ENCODE results near the gene RSBN1L. TPM values are rescaled to one million over a fixed set of nuclear protein-coding genes. Genes with fewer than 3 reads are reported as not detected.
"Not testable (repeated sequence)": the region's sequence is repeated elsewhere in the genome, so short reads cannot be mapped to it uniquely, and the experiment has no call there.

Gene RSBN1L
- total RNA-seq, 5 donors from 2014 or later (not counting 1 experiment from before 2014, with no cell fraction given), result 27.1 to 35.9 (median 32.4) TPM

DNA sequence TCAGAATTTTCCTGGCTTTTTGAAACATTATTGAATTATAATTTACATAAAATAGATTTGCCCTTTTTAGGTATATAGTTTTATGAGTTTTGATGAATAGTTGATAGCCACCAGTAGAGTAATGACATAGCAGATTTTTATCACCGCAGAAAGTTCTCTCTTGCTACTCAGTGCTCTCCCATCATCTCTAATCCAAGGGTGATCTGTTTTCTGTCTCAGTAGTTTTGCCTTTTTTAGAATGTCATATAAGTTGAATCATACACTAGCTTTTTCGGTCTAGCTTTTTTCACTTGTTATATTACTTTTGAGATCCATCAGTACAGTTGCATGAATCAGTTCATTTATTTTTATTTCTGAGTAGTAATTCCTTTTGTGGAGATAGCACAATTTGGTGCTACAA is 17.9 kb downstream of the RSBN1L start:
- CTCF ChIA-PET, result no interaction called here
- H3K27me3 Mint-ChIP-seq, result no peaks in the 10 kb centered on the region
- H3K27ac Mint-ChIP-seq, result peak overlapping the region in 1 of 2 donors; percentile 16
- ATAC-seq (replicated peaks in 1 of 4) (no peak), DNase-seq (no peak)
- H3K4me1 Mint-ChIP-seq, result peaks cover 75 to 83% (median 76%) of the 10 kb centered on the region in 3 donors
- POLR2A ChIA-PET, result no interaction called here
- no peak overlapping the region for H3K4me3 Mint-ChIP-seq
- H3K36me3 Mint-ChIP-seq, result peaks cover 12% of the 10 kb centered on the region
- H3K4me1 ChIP-seq (ENCODE audit: control insufficient read depth in 1 of 2, extremely low read depth in 1 of 2, insufficient read depth in 2 of 2, low read length in 2 of 2), result peaks cover 8 to 23% of the 10 kb centered on the region in 2 experiments
- no peak overlapping the region for H3K4me3 ChIP-seq (ENCODE audit: control insufficient read depth in 1 of 2, extremely low read depth in 1 of 2, low read length in 1 of 2)
- no peaks in the 10 kb centered on the region for H3K27me3 ChIP-seq (replicated peaks in 1 of 2; ENCODE audit: control insufficient read depth in 2 of 2, extremely low read depth in 1 of 2, insufficient read depth in 2 of 2, low read length in 1 of 2)
- no CpG with 5 or more reads among the region's 2 CpGs for WGBS (ENCODE audit: insufficient coverage)
- H3K27ac ChIP-seq (ENCODE audit: low read length), result no peak overlapping the region
- peaks cover 0 to 10% of the 10 kb centered on the region in 2 donors for H3K36me3 ChIP-seq (ENCODE audit: control insufficient read depth in 2 of 2, extremely low read depth in 1 of 2, insufficient read depth in 1 of 2, low read length in 1 of 2)
- no peaks in the 10 kb centered on the region for H3K9me3 Mint-ChIP-seq
- no peaks in the 10 kb centered on the region for H3K9me3 ChIP-seq

GRCh38 chr7:77714931-77715330 is 18.7 kb downstream of the RSBN1L start:
- ATAC-seq (replicated peaks in 1 of 4); H3K36me3 ChIP-seq (ENCODE audit: control insufficient read depth in 2 of 2, extremely low read depth in 1 of 2, insufficient read depth in 1 of 2, low read length in 1 of 2); H3K4me3 Mint-ChIP-seq; H3K27me3 ChIP-seq (replicated peaks in 1 of 2; ENCODE audit: control insufficient read depth in 2 of 2, extremely low read depth in 1 of 2, insufficient read depth in 2 of 2, low read length in 1 of 2); H3K4me3 ChIP-seq (ENCODE audit: control insufficient read depth in 1 of 2, extremely low read depth in 1 of 2, low read length in 1 of 2); H3K27me3 Mint-ChIP-seq; H3K27ac ChIP-seq (ENCODE audit: low read length); DNase-seq; H3K27ac Mint-ChIP-seq; H3K9me3 ChIP-seq; H3K9me3 Mint-ChIP-seq: not testable (repeated sequence)
- CTCF ChIA-PET, result interaction anchor here in 1 of 2 donors (0.5 kb wide), 1 partner anchor 99 kb away, joined by 3 read pairs; no protein-coding TSS in a partner anchor
- peaks cover 8 to 25% of the 10 kb centered on the region in 2 experiments for H3K4me1 ChIP-seq (ENCODE audit: control insufficient read depth in 1 of 2, extremely low read depth in 1 of 2, insufficient read depth in 2 of 2, low read length in 2 of 2)
- Mint-ChIP-seq H3K36me3 (peaks cover 11% of the 10 kb centered on the region), H3K4me1 (peaks cover 74 to 81% (median 76%) of the 10 kb centered on the region in 3 donors)
- POLR2A ChIA-PET, result interaction anchor here in 1 of 2 donors (0.8 kb wide), 1 partner anchor 9 kb away, joined by 4 read pairs; no protein-coding TSS in a partner anchor

- Histone ChIP-seq H3K9me3 (no peaks in the 10 kb centered on the region), H3K36me3 (ENCODE audit: control insufficient read depth in 2 of 2, extremely low read depth in 1 of 2, insufficient read depth in 1 of 2, low read length in 1 of 2) (no peaks in the 10 kb centered on the region), H3K4me3 (ENCODE audit: control insufficient read depth in 1 of 2, extremely low read depth in 1 of 2, low read length in 1 of 2) (no peak overlapping the region), H3K27ac (ENCODE audit: low read length) (no peak overlapping the region), H3K4me1 (ENCODE audit: control insufficient read depth in 1 of 2, extremely low read depth in 1 of 2, insufficient read depth in 2 of 2, low read length in 2 of 2) (peaks cover 10 to 23% of the 10 kb centered on the region in 2 experiments), H3K27me3 (replicated peaks in 1 of 2; ENCODE audit: control insufficient read depth in 2 of 2, extremely low read depth in 1 of 2, insufficient read depth in 2 of 2, low read length in 1 of 2) (no peaks in the 10 kb centered on the region)
- no peak overlapping the region for H3K4me3 Mint-ChIP-seq
- ChIA-PET CTCF (no interaction called here), POLR2A (no interaction called here)
- H3K27ac Mint-ChIP-seq, result no peak overlapping the region
- peaks cover 3% of the 10 kb centered on the region for H3K36me3 Mint-ChIP-seq
- H3K9me3 Mint-ChIP-seq, result no peaks in the 10 kb centered on the region
- DNase-seq, result no peak
- whole genome bisulfite sequencing (ENCODE audit: insufficient coverage), result 92% methylated on average over 1 of the region's 3 CpGs
- H3K4me1 Mint-ChIP-seq, result peaks cover 63 to 72% (median 66%) of the 10 kb centered on the region in 3 donors
- H3K27me3 Mint-ChIP-seq, result no peaks in the 10 kb centered on the region
- ATAC-seq (replicated peaks in 1 of 4), result no peak
Measured at GRCh38 chr7:77716804-77717203, 20.5 kb downstream of the RSBN1L start.

DNA sequence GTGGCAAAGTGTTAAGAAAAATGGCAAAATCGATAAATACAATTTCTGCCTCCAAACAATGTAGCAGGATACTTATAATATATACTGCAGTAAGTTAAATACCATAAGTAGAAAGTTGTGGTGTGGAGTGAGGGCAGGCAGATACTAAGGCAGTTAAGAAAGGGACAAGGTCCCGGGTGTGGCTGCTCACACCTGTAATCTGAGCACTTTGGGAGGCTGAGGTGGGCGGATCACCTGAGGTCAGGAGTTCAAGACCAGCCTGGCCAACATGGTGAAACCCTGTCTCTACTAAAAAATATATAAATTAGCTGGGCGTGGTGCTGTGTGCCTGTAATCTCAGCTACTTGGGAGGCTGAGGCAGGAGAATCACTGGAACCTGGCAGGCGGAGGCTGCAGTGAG is 21.3 kb downstream of the RSBN1L start:
- H3K9me3 Mint-ChIP-seq; ATAC-seq (replicated peaks in 1 of 4); H3K36me3 Mint-ChIP-seq; H3K9me3 ChIP-seq; CTCF ChIA-PET; H3K4me3 ChIP-seq (ENCODE audit: control insufficient read depth in 1 of 2, extremely low read depth in 1 of 2, low read length in 1 of 2); H3K36me3 ChIP-seq (ENCODE audit: control insufficient read depth in 2 of 2, extremely low read depth in 1 of 2, insufficient read depth in 1 of 2, low read length in 1 of 2); H3K27me3 ChIP-seq (replicated peaks in 1 of 2; ENCODE audit: control insufficient read depth in 2 of 2, extremely low read depth in 1 of 2, insufficient read depth in 2 of 2, low read length in 1 of 2); H3K27ac ChIP-seq (ENCODE audit: low read length); DNase-seq; POLR2A ChIA-PET; H3K27me3 Mint-ChIP-seq: not testable (repeated sequence)
- peaks cover 10 to 20% of the 10 kb centered on the region in 2 experiments for H3K4me1 ChIP-seq (ENCODE audit: control insufficient read depth in 1 of 2, extremely low read depth in 1 of 2, insufficient read depth in 2 of 2, low read length in 2 of 2)
- Mint-ChIP-seq H3K4me3 (peak overlapping the region in 1 of 3 donors; percentile 33), H3K4me1 (peaks cover 59 to 69% (median 61%) of the 10 kb centered on the region in 3 donors), H3K27ac (peak overlapping the region; percentile 33 to 64)
- WGBS (ENCODE audit: insufficient coverage), result 95% methylated on average over 4 of the region's 5 CpGs

DNA sequence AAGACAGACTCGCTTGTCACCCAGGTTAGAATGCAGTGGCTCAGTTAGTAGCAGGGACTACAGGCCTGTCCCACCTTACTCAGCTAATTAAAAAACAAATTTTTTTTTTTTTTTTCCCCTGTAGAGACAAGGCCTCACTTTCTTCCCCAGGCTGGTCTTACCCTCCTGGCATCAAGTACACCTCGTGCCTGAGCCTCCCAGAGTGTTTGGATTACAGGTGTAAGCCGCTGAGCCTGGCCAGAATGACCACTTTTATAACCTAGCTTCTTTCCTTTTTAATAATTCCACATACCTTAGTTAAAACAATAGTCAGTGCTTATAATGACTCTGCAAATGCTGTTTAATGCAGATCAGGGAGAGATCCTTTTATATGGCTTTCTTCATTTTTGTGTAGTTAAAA is 31.3 kb downstream of the RSBN1L start:
- Histone ChIP-seq H3K27ac (ENCODE audit: low read length) (peak overlapping the region; percentile 6), H3K36me3 (ENCODE audit: control insufficient read depth in 2 of 2, extremely low read depth in 1 of 2, insufficient read depth in 1 of 2, low read length in 1 of 2) (no peaks in the 10 kb centered on the region), H3K4me1 (ENCODE audit: control insufficient read depth in 1 of 2, extremely low read depth in 1 of 2, insufficient read depth in 2 of 2, low read length in 2 of 2) (peaks cover 12 to 31% of the 10 kb centered on the region in 2 experiments), H3K27me3 (replicated peaks in 1 of 2; ENCODE audit: control insufficient read depth in 2 of 2, extremely low read depth in 1 of 2, insufficient read depth in 2 of 2, low read length in 1 of 2) (no peaks in the 10 kb centered on the region), H3K9me3 (no peaks in the 10 kb centered on the region), H3K4me3 (ENCODE audit: control insufficient read depth in 1 of 2, extremely low read depth in 1 of 2, low read length in 1 of 2) (no peak overlapping the region)
- ATAC-seq (replicated peaks in 1 of 4) (no peak), DNase-seq (no peak)
- CTCF ChIA-PET, result interaction anchor here in 1 of 2 donors (0.6 to 1.3 kb wide), 3 partner anchors 8 to 31 kb away, joined by 3 to 6 read pairs (median 3); partner anchors contain the start of gene RSBN1L
- peaks cover 57 to 59% (median 59%) of the 10 kb centered on the region in 3 donors for H3K4me1 Mint-ChIP-seq
- H3K27ac Mint-ChIP-seq, result peak overlapping the region; percentile 31 to 65
- H3K4me3 Mint-ChIP-seq, result peak overlapping the region; percentile 14 to 53 (median 46)
- POLR2A ChIA-PET, result interaction anchor here in 1 of 2 donors (0.6 kb wide), 1 partner anchor 9 kb away, joined by 3 read pairs; no protein-coding TSS in a partner anchor
- WGBS (ENCODE audit: insufficient coverage), result no CpG with 5 or more reads among the region's 3 CpGs
- H3K27me3 Mint-ChIP-seq, result no peaks in the 10 kb centered on the region
- peaks cover 4% of the 10 kb centered on the region for H3K36me3 Mint-ChIP-seq
- no peaks in the 10 kb centered on the region for H3K9me3 Mint-ChIP-seq

DNA sequence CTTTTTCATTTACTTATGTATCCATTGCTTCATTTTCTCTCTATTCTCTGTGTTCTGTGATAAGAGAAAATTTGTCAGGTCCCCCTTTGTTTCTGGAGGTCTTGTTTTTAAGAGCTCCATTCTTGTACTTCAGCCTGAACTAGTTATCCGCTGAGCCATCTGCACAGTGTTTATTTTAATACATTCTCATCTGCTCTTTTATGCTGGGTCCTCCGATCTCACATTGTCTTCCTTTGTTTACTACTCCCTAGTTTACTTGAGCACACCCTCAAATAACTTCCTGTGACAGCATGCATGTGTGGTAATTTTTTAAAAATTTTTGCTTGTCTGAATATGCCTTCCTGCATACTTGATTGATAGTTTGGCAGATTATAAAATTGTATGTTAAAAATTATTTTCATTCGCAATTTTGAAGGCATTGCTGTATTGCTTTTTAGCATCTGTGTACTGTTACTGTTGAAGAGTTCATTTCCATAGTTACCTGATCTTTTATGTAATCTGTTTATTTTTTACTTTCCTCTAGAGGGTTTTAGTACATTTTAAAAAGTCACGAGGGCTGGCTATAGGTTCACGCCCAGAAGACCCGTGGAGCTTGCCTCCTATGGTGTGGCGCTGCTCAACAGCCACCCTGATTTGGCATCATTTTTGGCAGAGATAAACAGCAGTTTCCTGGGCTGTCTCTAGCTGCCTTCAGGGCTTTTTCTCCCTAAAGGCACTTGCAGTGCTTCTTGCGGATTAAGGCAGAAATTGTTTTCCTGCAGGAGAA is 31.9 kb downstream of the RSBN1L start:
- DNase-seq, result peak in 29 of 35 experiments; percentile 4 to 64 (median 23)
- peak; percentile 50 to 91 (median 66) for ATAC-seq (replicated peaks in 1 of 4)
- Mint-ChIP-seq H3K4me1 (peaks cover 62 to 65% (median 64%) of the 10 kb centered on the region in 3 donors), H3K9me3 (no peaks in the 10 kb centered on the region), H3K27me3 (no peaks in the 10 kb centered on the region), H3K36me3 (peaks cover 4% of the 10 kb centered on the region), H3K4me3 (peak overlapping the region; percentile 14 to 53 (median 46)), H3K27ac (peak overlapping the region; percentile 31 to 65)
- POLR2A ChIA-PET, result no interaction called here
- peaks cover 12 to 33% of the 10 kb centered on the region in 2 experiments for H3K4me1 ChIP-seq (ENCODE audit: control insufficient read depth in 1 of 2, extremely low read depth in 1 of 2, insufficient read depth in 2 of 2, low read length in 2 of 2)
- no peak overlapping the region for H3K4me3 ChIP-seq (ENCODE audit: control insufficient read depth in 1 of 2, extremely low read depth in 1 of 2, low read length in 1 of 2)
- H3K27ac ChIP-seq (ENCODE audit: low read length), result peak overlapping the region; percentile 6
- no peaks in the 10 kb centered on the region for H3K36me3 ChIP-seq (ENCODE audit: control insufficient read depth in 2 of 2, extremely low read depth in 1 of 2, insufficient read depth in 1 of 2, low read length in 1 of 2)
- H3K27me3 ChIP-seq (replicated peaks in 1 of 2; ENCODE audit: control insufficient read depth in 2 of 2, extremely low read depth in 1 of 2, insufficient read depth in 2 of 2, low read length in 1 of 2), result no peaks in the 10 kb centered on the region
- H3K9me3 ChIP-seq, result no peaks in the 10 kb centered on the region
- CTCF ChIA-PET, result interaction anchor here (0.6 to 1.3 kb wide), 4 partner anchors 9 to 72 kb away, joined by 3 to 6 read pairs (median 4); partner anchors contain the start of gene RSBN1L (in 1 of the 2)
- 51% methylated on average over 4 of the region's 8 CpGs for WGBS (ENCODE audit: insufficient coverage)

Measured in T-cell (primary cell).